Activated CD4-positive, alpha-beta T cell treated with anti-CD3 and anti-CD28 coated beads for 36 hours (primary cell): Measurements from ENCODE around the gene NOS2. TPM values are rescaled to one million over a fixed set of nuclear protein-coding genes. Genes with fewer than 3 reads are reported as not detected.
"Not testable (repeated sequence)": the region's sequence is repeated elsewhere in the genome, so short reads cannot be mapped to it uniquely, and the experiment has no call there.

ENCODE experiments used
- ATAC-seq: fragments of 200-7000 bp; cut with Tn5 transposase; one replicate; pipeline ENCODE4 v1.10.0; 2021; ENCODE audit warnings: mild to moderate bottlenecking, moderate library complexity
- CTCF ChIA-PET: fragments of 350-600 bp; sonication (Branson Sonifier 250); formaldehyde crosslinking; loops from one replicate; lab custom pipeline; 2021; ENCODE audit warnings: antibody characterized with exemption; lab: Charles Lee
- POLR2A ChIA-PET: fragments of 350-600 bp; sonication (Branson Sonifier 250); formaldehyde crosslinking; loops from one replicate; lab custom pipeline; 2021; ENCODE audit warnings: antibody characterized with exemption, inconsistent platforms; lab: Charles Lee
- DNase-seq: peaks from one replicate; pipeline ENCODE4 v3.0.0-alpha.2; 2020
- H3K27ac Mint-ChIP-seq: one replicate; pipeline ENCODE4 v1.8.0; 2021; ENCODE audit warnings: mixed read lengths
- H3K27me3 Mint-ChIP-seq: one replicate; pipeline ENCODE4 v1.8.0; 2021; ENCODE audit warnings: mixed read lengths
- H3K36me3 Mint-ChIP-seq: one replicate; pipeline ENCODE4 v1.8.0; 2021; ENCODE audit warnings: low read depth, mixed read lengths
- H3K4me1 Mint-ChIP-seq: one replicate; pipeline ENCODE4 v1.8.0; 2021; ENCODE audit warnings: mixed read lengths
- H3K4me3 Mint-ChIP-seq: one replicate; pipeline ENCODE4 v1.8.0; 2021; ENCODE audit warnings: mild to moderate bottlenecking, moderate library complexity, mixed read lengths
- H3K9me3 Mint-ChIP-seq: one replicate; pipeline ENCODE4 v1.8.0; 2021; ENCODE audit warnings: low read depth, mixed read lengths
- intact Hi-C, 2 experiments: fragments of 100-400 bp; cut with DNase I in 1 of 2; cut with micrococcal nuclease in 1 of 2; formaldehyde crosslinking; loops; one replicate each; pipeline versions ENCODE4 v1.14.2 to v1.15.1; 2022 to 2024; cut with DNase I, micrococcal nuclease
- total RNA-seq, 2 experiments: library from RNA; stranded (reverse); gene quantifications; one replicate each; pipeline ENCODE4 v1.2.3, GENCODE V29; 2021

NOS2 gene
- total RNA-seq, 2 experiments from 2014 or later, result 0.07 to 0.09 TPM

DNA sequence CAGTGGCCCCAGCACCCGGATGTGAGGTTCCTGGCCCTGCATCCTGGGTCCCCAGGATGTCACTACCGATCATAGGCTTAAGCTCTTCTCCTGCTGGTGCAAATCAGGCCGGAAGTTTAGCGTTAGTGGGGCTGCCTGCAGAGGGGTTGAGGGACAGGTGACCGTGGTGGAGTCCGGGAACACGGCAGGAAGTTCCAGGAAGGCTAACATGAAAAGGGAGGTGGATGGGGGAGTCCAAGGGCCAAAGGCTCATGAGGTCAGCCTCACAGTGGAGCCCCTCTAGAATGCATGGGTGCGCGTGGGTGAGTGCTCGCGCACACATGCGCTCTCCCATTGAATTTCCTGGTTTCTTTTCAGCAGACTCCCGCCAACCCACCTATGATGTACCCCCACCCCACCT, 46.6 kb downstream of the NOS2 start:
- DNase-seq, ATAC-seq, H3K36me3 Mint-ChIP-seq, H3K27me3 Mint-ChIP-seq, H3K4me1 Mint-ChIP-seq, intact Hi-C loops, H3K9me3 Mint-ChIP-seq, H3K4me3 Mint-ChIP-seq, POLR2A ChIA-PET, H3K27ac Mint-ChIP-seq: not testable (repeated sequence)
- CTCF ChIA-PET, result interaction anchor here (0.6 to 1.2 kb wide), 3 partner anchors 28 to 126 kb away, joined by 3 to 6 read pairs (median 3); no protein-coding TSS in a partner anchor

DNA sequence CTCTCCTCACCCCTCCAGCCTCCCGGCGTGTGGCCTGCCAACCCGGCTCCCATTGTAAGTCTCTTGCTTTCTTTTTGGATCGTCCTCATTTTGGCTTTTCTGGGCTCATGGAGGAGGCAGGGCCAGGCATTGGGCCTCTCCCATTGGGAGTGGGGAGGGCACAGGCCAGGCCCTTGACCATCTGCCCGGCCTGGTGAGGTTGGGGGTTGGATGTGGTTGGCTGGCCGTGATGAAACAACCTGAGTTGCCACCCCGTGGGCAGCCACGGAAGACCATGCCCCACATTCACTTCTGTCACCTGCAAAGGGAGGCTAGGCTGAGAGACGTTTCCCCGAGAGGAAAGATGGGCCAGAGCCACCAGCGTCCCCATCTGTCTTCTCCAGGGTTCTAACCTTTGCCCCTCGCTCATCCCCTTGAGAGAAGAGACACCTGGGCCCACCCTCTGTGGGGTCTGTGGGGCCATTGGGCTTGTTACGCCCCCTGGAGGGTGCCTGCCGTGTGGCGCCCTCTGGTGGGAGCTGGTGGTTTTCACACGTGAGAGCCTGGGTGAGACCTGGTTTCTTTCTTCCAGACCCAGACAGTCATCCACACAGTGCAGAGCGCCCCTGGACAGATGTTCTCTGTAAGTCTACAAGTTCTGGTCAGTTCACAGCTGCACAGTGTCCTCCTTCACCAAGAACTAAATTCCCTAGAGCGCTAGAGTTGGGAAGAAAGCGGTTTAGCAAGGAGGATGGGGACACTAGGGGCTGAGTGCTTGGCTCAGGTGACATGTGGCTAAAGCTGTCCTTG, 47.3 kb downstream of the NOS2 start:
- H3K4me3 Mint-ChIP-seq, DNase-seq, H3K27ac Mint-ChIP-seq, H3K27me3 Mint-ChIP-seq, H3K9me3 Mint-ChIP-seq, POLR2A ChIA-PET, intact Hi-C loops, H3K36me3 Mint-ChIP-seq, H3K4me1 Mint-ChIP-seq: not testable (repeated sequence)
- CTCF ChIA-PET, result interaction anchor here (0.6 to 1.2 kb wide), 2 partner anchors 28 to 98 kb away, joined by 3 read pairs; no protein-coding TSS in a partner anchor
- peak; percentile 86 for ATAC-seq

DNA sequence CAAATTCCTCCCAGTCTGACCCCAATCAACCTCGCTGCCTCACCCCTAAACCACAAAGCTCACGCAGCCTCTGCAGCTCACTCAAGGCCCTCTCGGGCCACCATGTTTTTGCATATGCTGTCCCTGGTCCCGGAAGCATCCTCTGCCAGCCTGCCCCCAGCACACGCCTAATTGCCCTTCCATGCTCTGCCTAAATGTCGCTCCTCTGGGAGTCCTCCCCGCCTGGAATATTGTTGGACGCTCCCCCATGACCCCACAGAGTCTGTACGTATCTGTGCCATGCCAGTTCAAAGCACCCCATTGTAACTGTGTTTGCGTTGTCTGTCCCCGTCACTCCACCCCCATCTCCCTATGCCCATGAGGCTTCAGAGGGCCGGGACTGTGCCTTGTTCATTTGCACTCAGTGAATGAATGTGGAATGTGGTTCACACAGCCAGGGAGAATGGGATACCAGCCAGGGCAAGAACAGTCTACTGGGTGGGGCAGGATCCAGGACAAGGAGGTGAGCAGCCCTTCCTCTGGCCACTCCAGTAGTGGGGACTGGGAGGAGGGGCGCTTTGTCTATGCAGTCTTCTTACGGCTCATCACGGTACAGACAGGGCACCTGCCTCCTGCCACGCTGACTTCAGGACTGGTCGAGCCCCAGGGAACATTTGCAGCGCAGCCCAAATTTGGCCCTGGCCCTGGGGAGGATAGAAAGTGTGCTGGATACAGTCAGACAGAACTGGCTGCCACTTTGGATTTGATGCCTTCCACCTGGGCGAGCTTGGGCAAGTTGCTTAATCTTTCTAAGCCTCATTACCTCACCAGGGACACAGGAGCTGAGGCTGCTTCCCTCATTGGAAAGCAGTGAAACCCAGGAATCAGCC, 48.5 kb downstream of the NOS2 start:
- ChIA-PET CTCF (interaction anchor here (0.6 kb wide), 1 partner anchor 97 kb away, joined by 3 read pairs; no protein-coding TSS in a partner anchor), POLR2A (no interaction called here)
- ATAC-seq (no peak), DNase-seq (no peak)
- intact Hi-C loops, result no loop called here
- Mint-ChIP-seq H3K9me3 (no peaks in the 10 kb centered on the region), H3K27ac (no peak overlapping the region), H3K27me3 (no peaks in the 10 kb centered on the region), H3K4me1 (no peaks in the 10 kb centered on the region), H3K36me3 (no peaks in the 10 kb centered on the region), H3K4me3 (no peak overlapping the region)

DNA sequence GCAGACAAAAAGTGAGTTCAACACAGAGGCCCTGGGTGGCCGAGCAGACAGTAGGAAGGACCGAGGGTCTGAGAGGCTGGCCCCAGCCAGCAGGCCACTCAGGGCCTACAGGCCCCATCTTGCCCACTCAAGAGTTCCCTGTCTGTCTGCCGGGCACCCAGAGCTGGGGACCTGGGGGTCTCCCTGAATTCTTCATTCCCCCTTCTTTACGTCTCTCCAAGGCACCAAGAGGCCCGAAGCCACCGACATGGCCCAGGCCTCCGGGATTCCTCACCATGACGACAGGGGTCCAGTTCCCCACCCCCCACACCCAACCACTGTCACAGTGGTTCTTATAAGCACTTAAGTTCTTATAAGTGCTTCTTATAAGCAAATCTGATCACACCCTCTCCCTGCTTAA, 49.2 kb downstream of the NOS2 start:
- Mint-ChIP-seq H3K9me3 (no peaks in the 10 kb centered on the region), H3K4me3 (no peak overlapping the region), H3K27ac (no peak overlapping the region), H3K36me3 (no peaks in the 10 kb centered on the region), H3K27me3 (no peaks in the 10 kb centered on the region), H3K4me1 (no peaks in the 10 kb centered on the region)
- ChIA-PET POLR2A (no interaction called here), CTCF (interaction anchor here (0.6 kb wide), 1 partner anchor 97 kb away, joined by 3 read pairs; no protein-coding TSS in a partner anchor)
- intact Hi-C loops, result no loop called here
- ATAC-seq, result no peak
- no peak for DNase-seq

DNA sequence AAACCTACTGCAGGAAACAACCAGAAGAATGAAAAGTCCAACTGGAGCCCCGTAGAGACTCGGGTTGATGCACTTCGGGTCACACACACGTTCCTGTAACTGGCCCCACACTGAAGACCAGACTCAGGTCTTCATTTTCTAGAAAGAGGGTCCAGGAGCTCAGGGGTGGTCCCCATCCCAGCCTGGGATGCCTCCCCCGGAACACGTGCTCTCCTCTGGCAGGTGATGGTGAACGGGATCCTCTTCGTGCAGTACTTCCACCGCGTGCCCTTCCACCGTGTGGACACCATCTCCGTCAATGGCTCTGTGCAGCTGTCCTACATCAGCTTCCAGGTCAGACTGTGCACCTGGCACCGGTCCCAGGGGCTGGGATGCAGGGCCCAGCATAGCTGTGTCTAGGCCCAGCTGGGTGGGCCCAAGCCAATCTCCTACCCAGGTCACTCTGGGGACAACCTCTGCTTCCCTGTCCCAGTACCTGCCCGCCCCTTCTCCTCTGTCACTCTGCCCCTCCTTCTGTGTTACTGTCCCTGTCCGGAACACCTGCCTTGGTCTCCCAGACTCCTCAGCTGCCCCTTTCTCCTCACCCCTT, 50.7 kb downstream of the NOS2 start:
- DNase-seq, intact Hi-C loops, H3K27me3 Mint-ChIP-seq, POLR2A ChIA-PET, H3K4me1 Mint-ChIP-seq, H3K36me3 Mint-ChIP-seq, H3K9me3 Mint-ChIP-seq, ATAC-seq, H3K27ac Mint-ChIP-seq, H3K4me3 Mint-ChIP-seq: not testable (repeated sequence)
- CTCF ChIA-PET, result interaction anchor here (1.1 kb wide), 2 partner anchors 12 to 144 kb away, joined by 4 read pairs; no protein-coding TSS in a partner anchor

DNA sequence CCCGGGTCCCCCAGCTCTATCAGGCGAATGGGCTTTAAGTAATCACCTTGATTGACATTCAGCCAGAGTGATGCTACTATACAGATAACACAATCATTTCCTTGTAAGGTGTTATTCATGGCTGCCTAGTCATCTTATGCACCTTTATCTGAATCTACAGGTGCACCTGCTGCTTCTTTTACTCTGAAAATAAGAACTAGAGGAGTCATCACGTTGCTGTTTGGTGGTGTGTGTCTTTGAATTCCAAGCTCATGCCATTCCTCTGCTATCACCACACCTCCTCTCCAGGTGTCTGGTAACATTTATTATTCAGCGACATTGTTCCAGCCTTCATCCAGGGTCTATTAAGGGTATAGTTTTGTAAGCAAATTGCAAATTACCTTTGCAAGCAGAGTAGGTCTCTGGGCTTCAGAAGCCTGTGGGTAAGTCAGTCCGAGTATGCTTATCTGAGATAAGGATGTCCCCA, 51.9 kb downstream of the NOS2 start:
- ChIA-PET POLR2A (no interaction called here), CTCF (interaction anchor here (0.6 to 1.1 kb wide), 3 partner anchors 11 to 145 kb away, joined by 4 to 5 read pairs (median 4); no protein-coding TSS in a partner anchor)
- Mint-ChIP-seq H3K36me3 (no peaks in the 10 kb centered on the region), H3K27me3 (no peaks in the 10 kb centered on the region), H3K9me3 (no peaks in the 10 kb centered on the region), H3K4me1 (no peaks in the 10 kb centered on the region), H3K4me3 (no peak overlapping the region), H3K27ac (no peak overlapping the region)
- no peak for ATAC-seq
- intact Hi-C loops, result no loop called here
- no peak for DNase-seq

DNA sequence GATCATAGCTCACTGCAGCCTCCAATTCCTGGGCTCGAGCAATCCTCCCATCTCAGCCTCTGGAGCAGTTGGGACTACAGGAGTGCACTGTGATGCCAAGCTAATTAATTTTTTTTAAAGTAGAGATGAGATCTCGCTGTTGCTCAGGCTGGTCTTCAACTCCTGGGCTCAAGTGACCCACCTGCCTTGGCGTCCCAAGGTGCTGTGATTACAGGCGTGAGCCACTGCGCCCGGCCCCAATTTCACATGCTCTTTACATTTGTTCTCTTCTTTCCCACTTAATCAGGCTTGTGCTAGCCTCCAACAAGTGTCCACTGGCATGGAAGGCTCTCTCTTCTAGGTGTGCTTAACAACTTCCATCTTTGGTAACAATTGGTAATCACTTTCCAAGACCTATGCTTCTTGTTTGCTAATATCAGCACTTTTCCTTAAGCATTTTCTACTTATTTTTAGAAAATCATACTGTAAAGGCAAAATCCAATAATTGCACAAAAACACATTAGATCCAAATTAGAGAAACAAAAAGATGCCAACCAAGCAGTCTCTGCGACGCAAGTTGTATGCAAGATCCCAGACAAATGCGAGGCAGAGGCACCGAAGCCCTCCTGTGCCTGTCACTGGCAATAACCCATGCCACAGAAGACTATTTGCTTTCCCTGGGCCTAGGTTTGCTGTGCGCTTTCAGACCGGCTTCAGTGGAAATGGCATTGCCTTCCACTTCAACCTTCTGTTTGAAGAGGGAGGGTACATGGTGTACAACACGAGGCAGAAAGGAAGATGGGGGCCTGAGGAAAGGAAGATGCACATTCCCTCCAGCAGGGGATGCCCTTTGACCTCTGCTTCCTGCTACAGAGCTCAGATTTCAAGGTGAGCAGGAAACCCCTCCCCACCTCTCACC, 52.6 kb downstream of the NOS2 start:
- Mint-ChIP-seq H3K27ac (no peak overlapping the region), H3K27me3 (no peaks in the 10 kb centered on the region), H3K4me3 (no peak overlapping the region), H3K9me3 (no peaks in the 10 kb centered on the region), H3K36me3 (no peaks in the 10 kb centered on the region), H3K4me1 (no peaks in the 10 kb centered on the region)
- DNase-seq (no peak), ATAC-seq (no peak)
- CTCF ChIA-PET, result interaction anchor here (0.7 to 0.8 kb wide), 2 partner anchors 11 to 59 kb away, joined by 3 read pairs; no protein-coding TSS in a partner anchor
- intact Hi-C loops, result no loop called here
- POLR2A ChIA-PET, result no interaction called here

DNA sequence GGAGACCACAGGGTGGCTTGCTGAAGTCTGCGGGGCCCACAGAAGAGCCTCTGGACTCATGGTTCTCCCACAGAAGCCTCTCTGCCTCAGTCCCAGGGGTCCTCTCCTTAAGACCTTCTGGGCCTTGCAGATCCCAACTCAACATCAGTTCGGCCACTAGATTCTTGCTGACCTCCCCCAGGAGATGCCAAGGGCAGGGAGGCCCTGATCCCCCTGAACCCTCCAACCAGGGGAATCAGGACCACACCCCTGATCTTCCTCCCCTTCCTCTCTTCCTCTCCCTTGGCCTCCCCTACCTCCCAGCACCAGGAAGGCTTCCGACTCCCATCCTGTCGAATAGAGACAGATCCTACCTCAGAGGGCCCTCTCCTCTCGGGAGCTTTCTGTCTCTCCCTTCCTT, 53.4 kb downstream of the NOS2 start:
- CTCF ChIA-PET, result interaction anchor here (0.7 to 0.8 kb wide), 2 partner anchors 10 to 60 kb away, joined by 3 read pairs; no protein-coding TSS in a partner anchor

DNA sequence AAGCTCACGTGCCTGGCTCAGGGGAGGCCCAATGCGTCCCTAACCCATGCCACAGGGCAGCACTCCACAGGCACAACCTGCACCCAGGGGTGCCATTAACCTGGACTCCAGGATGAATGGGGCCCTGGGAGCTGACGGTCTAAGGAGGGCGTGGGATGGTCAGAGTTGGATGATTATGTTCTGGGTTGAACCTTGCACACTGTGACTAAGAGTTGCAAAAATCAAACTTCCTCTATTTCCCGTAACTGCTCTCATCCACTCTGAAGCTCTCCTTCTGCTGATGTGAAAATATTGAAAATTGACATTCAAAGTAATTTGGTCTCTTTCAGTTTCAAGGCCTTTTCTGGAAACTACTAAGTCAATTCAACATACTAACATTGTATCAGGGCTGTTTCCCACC, 54.0 kb downstream of the NOS2 start:
- CTCF ChIA-PET, result interaction anchor here (1.4 kb wide), 1 partner anchor 10 kb away, joined by 4 read pairs; no protein-coding TSS in a partner anchor
- DNase-seq, POLR2A ChIA-PET, intact Hi-C loops, H3K27me3 Mint-ChIP-seq, ATAC-seq, H3K27ac Mint-ChIP-seq, H3K4me3 Mint-ChIP-seq, H3K36me3 Mint-ChIP-seq, H3K4me1 Mint-ChIP-seq, H3K9me3 Mint-ChIP-seq: not testable (repeated sequence)

More for the DNA sequence above, 53.4 kb downstream of the NOS2 start:
- Mint-ChIP-seq H3K4me3 (no peak overlapping the region), H3K36me3 (no peaks in the 10 kb centered on the region), H3K9me3 (no peaks in the 10 kb centered on the region), H3K4me1 (no peaks in the 10 kb centered on the region), H3K27ac (no peak overlapping the region), H3K27me3 (no peaks in the 10 kb centered on the region)
- intact Hi-C loops, result no loop called here
- DNase-seq (no peak), ATAC-seq (no peak)
- POLR2A ChIA-PET, result no interaction called here

DNA sequence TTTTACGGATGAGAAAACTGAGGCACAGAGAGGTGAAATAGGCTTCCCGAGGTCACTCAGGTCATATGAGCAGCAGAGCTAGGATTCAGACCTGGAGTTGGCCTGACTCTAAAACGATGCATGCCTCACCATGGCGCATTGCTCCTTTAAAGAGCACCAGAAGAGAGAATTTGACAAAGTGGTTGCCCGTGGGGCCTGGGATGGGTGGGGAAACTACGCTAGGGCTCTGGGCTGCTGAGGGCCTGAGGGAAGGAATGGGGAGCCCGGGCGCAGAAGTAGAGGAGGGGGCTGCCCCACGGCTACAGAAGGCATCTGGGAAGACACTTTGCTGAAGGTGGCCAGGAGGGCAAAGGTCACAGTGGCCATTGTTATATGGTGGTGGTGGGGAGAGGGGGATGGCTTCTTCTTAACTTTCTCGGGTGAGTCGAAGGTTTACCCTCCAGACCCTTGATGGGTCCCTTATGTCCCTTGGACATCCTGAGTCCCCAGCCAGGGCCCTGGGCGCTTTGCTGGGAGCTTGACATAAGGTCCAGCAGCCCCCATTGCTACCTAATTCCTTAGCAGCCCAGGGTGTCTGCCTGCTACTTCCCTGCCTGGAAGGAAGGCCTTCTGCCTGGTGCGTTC, 55.0 kb downstream of the NOS2 start:
- DNase-seq, H3K4me3 Mint-ChIP-seq, H3K36me3 Mint-ChIP-seq, H3K27ac Mint-ChIP-seq, ATAC-seq, H3K9me3 Mint-ChIP-seq, H3K4me1 Mint-ChIP-seq, POLR2A ChIA-PET, intact Hi-C loops, H3K27me3 Mint-ChIP-seq: not testable (repeated sequence)
- CTCF ChIA-PET, result interaction anchor here (1.4 kb wide), 1 partner anchor 11 kb away, joined by 4 read pairs; no protein-coding TSS in a partner anchor
